Activated CD4-positive, alpha-beta T cell treated with anti-CD3 and anti-CD28 coated beads, Interleukin-2, amount 10 ng/mL, durations not matched to agents 7 days and 5 days (primary cell): ENCODE data around the gene SPATA19. TPM values are rescaled to one million over a fixed set of nuclear protein-coding genes. Genes with fewer than 3 reads are reported as not detected.
"Not testable (repeated sequence)": the region's sequence is repeated elsewhere in the genome, so short reads cannot be mapped to it uniquely, and the experiment has no call there.

ENCODE experiments used
- CTCF ChIA-PET: fragments of 350-600 bp; sonication (Branson Sonifier 250); formaldehyde crosslinking; loops from one replicate; lab custom pipeline; 2021; ENCODE audit warnings: antibody characterized with exemption; lab: Charles Lee
- POLR2A ChIA-PET: fragments of 350-600 bp; sonication (Branson Sonifier 250); formaldehyde crosslinking; loops from one replicate; lab custom pipeline; 2021; ENCODE audit warnings: antibody characterized with exemption; lab: Charles Lee
- DNase-seq: peaks from one replicate; pipeline ENCODE4 v3.0.0-alpha.2; 2020
- H3K27ac Mint-ChIP-seq: one replicate; pipeline ENCODE4 v1.8.0; 2021; ENCODE audit warnings: mild to moderate bottlenecking, moderate library complexity, mixed read lengths
- H3K27me3 Mint-ChIP-seq: one replicate; pipeline ENCODE4 v1.8.0; 2021; ENCODE audit warnings: mixed read lengths
- H3K36me3 Mint-ChIP-seq: one replicate; pipeline ENCODE4 v1.8.0; 2021; ENCODE audit warnings: low read depth, mixed read lengths
- H3K4me1 Mint-ChIP-seq: one replicate; pipeline ENCODE4 v1.8.0; 2021; ENCODE audit warnings: mixed read lengths
- H3K4me3 Mint-ChIP-seq: one replicate; pipeline ENCODE4 v1.8.0; 2021; ENCODE audit warnings: mild to moderate bottlenecking, moderate library complexity, mixed read lengths
- H3K9me3 Mint-ChIP-seq: one replicate; pipeline ENCODE4 v1.8.0; 2021; ENCODE audit warnings: mixed read lengths
- total RNA-seq, 2 experiments: library from RNA; stranded (reverse); gene quantifications; one replicate each; pipeline ENCODE4 v1.2.3, GENCODE V29; 2021

The SPATA19 gene
- total RNA-seq, 2 experiments from 2014 or later, result not detected

- DNase-seq, result no peak
- H3K4me3 Mint-ChIP-seq, result no peak overlapping the region
- no peaks in the 10 kb centered on the region for H3K36me3 Mint-ChIP-seq
- ChIA-PET CTCF (no interaction called here), POLR2A (no interaction called here)
- no peaks in the 10 kb centered on the region for H3K4me1 Mint-ChIP-seq
- H3K27me3 Mint-ChIP-seq, result peaks cover 39% of the 10 kb centered on the region
- no peak overlapping the region for H3K27ac Mint-ChIP-seq
- no peaks in the 10 kb centered on the region for H3K9me3 Mint-ChIP-seq
Measured at GRCh38 chr11:133860151-133860550, 14.8 kb upstream of the SPATA19 start.

GRCh38 chr11:133854330-133854960, 9.1 kb upstream of the SPATA19 start:
- H3K27ac Mint-ChIP-seq, H3K9me3 Mint-ChIP-seq, H3K4me1 Mint-ChIP-seq, POLR2A ChIA-PET, DNase-seq, H3K4me3 Mint-ChIP-seq, H3K36me3 Mint-ChIP-seq: not testable (repeated sequence)
- CTCF ChIA-PET, result interaction anchor here (1.6 kb wide), 1 partner anchor 124 kb away, joined by 3 read pairs; no protein-coding TSS in a partner anchor
- peaks cover 53% of the 10 kb centered on the region for H3K27me3 Mint-ChIP-seq

- no peak for DNase-seq
- Mint-ChIP-seq H3K4me1 (no peaks in the 10 kb centered on the region), H3K9me3 (no peaks in the 10 kb centered on the region), H3K4me3 (no peak overlapping the region), H3K36me3 (no peaks in the 10 kb centered on the region), H3K27me3 (peaks cover 14% of the 10 kb centered on the region), H3K27ac (no peak overlapping the region)
- CTCF ChIA-PET, result interaction anchor here (0.9 to 1.3 kb wide), 2 partner anchors 9 to 15 kb away, joined by 3 read pairs; no protein-coding TSS in a partner anchor
- POLR2A ChIA-PET, result no interaction called here
Measured at GRCh38 chr11:133844217-133844616, 1.1 kb downstream of the SPATA19 start.

GRCh38 chr11:133843454-133843987, 1.8 kb downstream of the SPATA19 start:
- POLR2A ChIA-PET, result no interaction called here
- Mint-ChIP-seq H3K4me1 (no peaks in the 10 kb centered on the region), H3K27me3 (peaks cover 9% of the 10 kb centered on the region), H3K9me3 (no peaks in the 10 kb centered on the region), H3K4me3 (no peak overlapping the region), H3K27ac (no peak overlapping the region), H3K36me3 (no peaks in the 10 kb centered on the region)
- CTCF ChIA-PET, result interaction anchor here (0.9 to 1.3 kb wide), 2 partner anchors 10 to 14 kb away, joined by 3 read pairs; no protein-coding TSS in a partner anchor
- DNase-seq, result no peak

- H3K9me3 Mint-ChIP-seq, result no peaks in the 10 kb centered on the region
- peaks cover 6% of the 10 kb centered on the region for H3K27me3 Mint-ChIP-seq
- H3K27ac Mint-ChIP-seq, result no peak overlapping the region
- CTCF ChIA-PET, result no interaction called here
- no peaks in the 10 kb centered on the region for H3K36me3 Mint-ChIP-seq
- DNase-seq, result no peak
- no peaks in the 10 kb centered on the region for H3K4me1 Mint-ChIP-seq
- no peak overlapping the region for H3K4me3 Mint-ChIP-seq
- POLR2A ChIA-PET, result no interaction called here
Measured at GRCh38 chr11:133842730-133843129, 2.6 kb downstream of the SPATA19 start.

- Mint-ChIP-seq H3K9me3 (no peaks in the 10 kb centered on the region), H3K27me3 (peaks cover 6% of the 10 kb centered on the region), H3K4me3 (no peak overlapping the region), H3K36me3 (no peaks in the 10 kb centered on the region), H3K4me1 (no peaks in the 10 kb centered on the region), H3K27ac (no peak overlapping the region)
- ChIA-PET CTCF (no interaction called here), POLR2A (no interaction called here)
- no peak for DNase-seq
Measured at GRCh38 chr11:133842053-133842452, 3.3 kb downstream of the SPATA19 start.

GRCh38 chr11:133841279-133842043, 3.9 kb downstream of the SPATA19 start:
- no peak for DNase-seq
- Mint-ChIP-seq H3K27me3 (peaks cover 7% of the 10 kb centered on the region), H3K36me3 (no peaks in the 10 kb centered on the region), H3K4me3 (no peak overlapping the region), H3K27ac (no peak overlapping the region), H3K9me3 (no peaks in the 10 kb centered on the region), H3K4me1 (no peaks in the 10 kb centered on the region)
- POLR2A ChIA-PET, result no interaction called here
- CTCF ChIA-PET, result interaction anchor here (0.6 kb wide), 1 partner anchor 322 kb away, joined by 3 read pairs; no protein-coding TSS in a partner anchor

GRCh38 chr11:133840479-133840941, 4.8 kb downstream of the SPATA19 start:
- no peaks in the 10 kb centered on the region for H3K9me3 Mint-ChIP-seq
- no peak overlapping the region for H3K4me3 Mint-ChIP-seq
- ChIA-PET POLR2A (no interaction called here), CTCF (interaction anchor here (0.6 kb wide), 1 partner anchor 323 kb away, joined by 3 read pairs; no protein-coding TSS in a partner anchor)
- DNase-seq, result no peak
- H3K36me3 Mint-ChIP-seq, result no peaks in the 10 kb centered on the region
- peaks cover 3% of the 10 kb centered on the region for H3K27me3 Mint-ChIP-seq
- H3K27ac Mint-ChIP-seq, result no peak overlapping the region
- H3K4me1 Mint-ChIP-seq, result peaks cover 6% of the 10 kb centered on the region

GRCh38 chr11:133835593-133836548, 9.4 kb downstream of the SPATA19 start:
- H3K36me3 Mint-ChIP-seq, result no peaks in the 10 kb centered on the region
- no peak overlapping the region for H3K4me3 Mint-ChIP-seq
- no peak for DNase-seq
- H3K4me1 Mint-ChIP-seq, result peaks cover 14% of the 10 kb centered on the region
- POLR2A ChIA-PET, result no interaction called here
- no peak overlapping the region for H3K27ac Mint-ChIP-seq
- CTCF ChIA-PET, result interaction anchor here (0.7 to 1.4 kb wide), 4 partner anchors 14 to 757 kb away, joined by 3 to 4 read pairs (median 3); no protein-coding TSS in a partner anchor
- H3K27me3 Mint-ChIP-seq, result peaks cover 3% of the 10 kb centered on the region
- H3K9me3 Mint-ChIP-seq, result no peaks in the 10 kb centered on the region

GRCh38 chr11:133834682-133835592, 10.4 kb downstream of the SPATA19 start:
- Mint-ChIP-seq H3K9me3 (no peaks in the 10 kb centered on the region), H3K4me3 (no peak overlapping the region), H3K4me1 (peaks cover 14% of the 10 kb centered on the region), H3K27me3 (peaks cover 3% of the 10 kb centered on the region), H3K27ac (no peak overlapping the region), H3K36me3 (no peaks in the 10 kb centered on the region)
- DNase-seq, result peak; percentile 68
- ChIA-PET CTCF (interaction anchor here (0.7 to 1.4 kb wide), 5 partner anchors 13 to 756 kb away, joined by 3 to 4 read pairs (median 3); no protein-coding TSS in a partner anchor), POLR2A (interaction anchor here (0.6 kb wide), 1 partner anchor 624 kb away, joined by 3 read pairs; no protein-coding TSS in a partner anchor)

GRCh38 chr11:133833898-133834681, 11.2 kb downstream of the SPATA19 start:
- Mint-ChIP-seq H3K27ac (peak overlapping the region; percentile 9), H3K27me3 (peaks cover 3% of the 10 kb centered on the region), H3K4me3 (no peak overlapping the region), H3K36me3 (no peaks in the 10 kb centered on the region), H3K4me1 (peaks cover 14% of the 10 kb centered on the region), H3K9me3 (no peaks in the 10 kb centered on the region)
- DNase-seq, result no peak
- ChIA-PET CTCF (interaction anchor here (0.9 to 1.4 kb wide), 2 partner anchors 700 to 753 kb away, joined by 3 to 4 read pairs; no protein-coding TSS in a partner anchor), POLR2A (no interaction called here)
